NCI-H146 (cell line): ENCODE results near the gene TMEM203.

Source experiments
- DNase-seq: peaks from one replicate; lab custom pipeline; 2025; lab: John Stamatoyannopoulos, UW

TMEM203 gene

DNA sequence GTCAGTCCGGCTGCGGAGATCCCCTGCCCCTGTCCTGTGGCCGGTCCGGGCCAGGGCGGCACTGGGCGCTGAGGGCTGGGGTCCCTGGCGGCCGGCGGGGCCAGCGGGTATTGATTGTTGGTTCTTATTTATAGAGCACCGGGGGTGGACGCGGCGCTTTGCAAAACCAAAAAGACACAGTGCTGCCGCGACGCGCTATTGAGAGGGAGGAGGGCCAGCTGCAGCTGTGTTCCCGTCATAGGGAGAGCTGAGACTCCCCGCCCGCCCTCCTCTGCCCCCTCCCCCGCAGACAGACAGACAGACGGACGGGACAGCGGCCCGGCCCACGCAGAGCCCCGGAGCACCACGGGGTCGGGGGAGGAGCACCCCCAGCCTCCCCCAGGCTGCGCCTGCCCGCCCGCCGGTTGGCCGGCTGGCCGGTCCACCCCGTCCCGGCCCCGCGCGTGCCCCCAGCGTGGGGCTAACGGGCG lies 38.1 kb downstream of the TMEM203 start:
- DNase-seq: peak; percentile 29

DNA sequence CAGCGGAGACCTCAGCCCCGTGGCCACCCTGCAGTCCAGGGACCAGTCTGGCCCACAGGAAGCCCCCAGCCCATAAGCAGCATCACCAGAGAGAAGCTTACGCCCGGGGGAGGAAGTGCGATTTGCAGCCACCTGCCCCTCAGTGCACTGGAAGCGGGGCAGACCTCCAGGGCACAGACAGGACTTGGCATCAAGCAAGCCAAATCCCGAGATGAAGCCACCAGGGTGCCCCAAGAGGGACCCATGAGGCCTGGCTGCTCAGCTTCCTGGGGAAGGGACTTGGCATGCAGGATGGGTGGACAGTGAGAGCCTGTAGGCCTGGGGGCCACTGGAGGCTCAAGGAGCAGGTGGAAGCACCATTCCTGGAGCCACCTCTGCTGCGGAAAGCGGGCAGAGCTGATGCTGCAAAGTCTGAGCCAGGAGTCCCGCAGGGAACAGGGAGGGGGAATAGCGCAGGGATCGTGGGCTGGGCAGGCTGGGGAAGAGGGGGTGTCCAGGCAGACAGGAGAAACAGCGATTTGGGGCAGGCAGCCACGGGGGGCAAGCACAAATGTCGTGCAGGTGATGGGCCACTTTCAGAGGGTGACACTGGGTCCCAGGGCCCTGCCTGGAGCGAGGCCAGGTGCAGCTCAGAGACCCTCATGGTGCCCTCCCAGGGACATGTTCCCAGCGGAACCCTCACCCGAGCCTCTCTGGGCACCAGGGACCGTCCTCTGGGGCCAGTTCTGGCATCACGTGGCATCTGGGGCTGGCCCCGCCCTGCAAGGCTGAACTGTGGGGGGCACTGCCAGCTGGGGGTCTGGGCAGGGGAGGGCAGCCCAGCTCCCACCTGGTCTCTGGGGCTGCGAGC lies 38.8 kb downstream of the TMEM203 start:
- no peak for DNase-seq

DNA sequence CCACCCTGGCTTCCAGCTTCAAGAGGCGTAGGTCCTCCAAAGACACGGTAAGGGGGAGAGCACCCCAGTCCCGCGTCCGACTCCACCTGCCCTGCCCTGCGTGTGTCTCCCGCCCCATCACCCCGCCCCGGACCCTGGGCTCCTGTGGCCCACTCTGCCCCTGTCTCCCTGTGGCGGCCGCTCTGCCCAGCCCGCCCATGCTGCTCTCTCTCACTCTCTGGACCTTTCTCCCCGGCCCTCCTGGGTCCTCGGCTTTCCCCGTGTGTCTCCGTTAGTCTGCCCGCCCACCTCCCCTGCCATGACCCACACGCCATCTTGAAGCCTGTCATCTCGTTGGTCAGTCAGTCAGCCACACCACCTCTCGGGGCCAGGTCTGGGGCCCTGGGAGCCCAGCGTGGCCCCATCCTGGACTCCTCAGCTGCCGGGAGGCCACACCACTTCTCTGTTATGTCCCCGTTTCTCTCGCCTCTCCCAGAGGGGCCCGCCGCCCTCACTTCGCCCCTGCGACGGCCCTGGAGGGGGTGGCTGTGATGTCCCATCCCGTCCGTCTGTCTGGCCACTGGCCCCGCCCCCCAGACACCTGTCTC lies 40.1 kb downstream of the TMEM203 start:
- no peak for DNase-seq

DNA sequence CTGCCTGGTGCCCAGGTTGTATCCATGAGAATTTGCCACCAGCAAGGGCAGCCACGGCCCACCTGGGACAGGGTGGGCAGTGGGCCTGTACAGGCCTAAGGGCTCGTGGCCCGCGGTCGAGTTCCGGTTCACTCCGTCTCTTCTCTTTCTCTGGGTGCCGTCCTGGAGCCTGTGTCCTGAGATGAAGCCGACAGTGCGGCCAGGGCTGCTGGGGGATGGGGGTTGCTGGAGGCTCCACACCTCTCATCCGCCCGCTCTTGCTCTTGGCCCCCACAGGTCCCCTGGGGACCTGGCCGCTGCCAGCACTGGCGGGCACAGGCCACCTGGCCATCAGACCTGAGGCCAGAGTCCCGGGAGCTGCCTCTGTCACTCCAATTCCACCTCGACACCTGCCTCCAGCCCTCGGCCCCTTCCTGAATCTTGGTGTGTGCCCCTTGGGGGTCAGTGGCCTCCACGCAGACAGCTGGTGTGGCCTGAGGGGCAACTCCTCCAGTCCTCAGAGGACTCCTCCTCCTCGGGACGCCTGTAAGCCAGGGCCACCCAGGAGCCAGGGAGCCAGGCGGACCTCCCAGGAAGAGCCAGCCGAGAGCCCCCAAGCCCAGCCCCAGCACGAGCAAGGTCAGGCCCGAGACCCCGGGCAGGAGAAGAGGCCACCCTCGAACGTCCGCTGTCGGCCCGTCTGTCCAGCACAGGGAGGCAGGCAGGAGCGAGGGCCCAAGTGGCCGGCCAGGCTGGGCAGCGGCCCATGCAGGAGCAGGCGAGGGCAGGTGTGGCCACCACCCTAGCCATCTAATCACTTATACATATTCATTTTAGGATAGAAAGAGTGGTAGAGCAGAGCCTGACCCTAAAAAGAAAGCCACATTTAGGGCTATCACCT lies 40.8 kb downstream of the TMEM203 start:
- no peak for DNase-seq

DNA sequence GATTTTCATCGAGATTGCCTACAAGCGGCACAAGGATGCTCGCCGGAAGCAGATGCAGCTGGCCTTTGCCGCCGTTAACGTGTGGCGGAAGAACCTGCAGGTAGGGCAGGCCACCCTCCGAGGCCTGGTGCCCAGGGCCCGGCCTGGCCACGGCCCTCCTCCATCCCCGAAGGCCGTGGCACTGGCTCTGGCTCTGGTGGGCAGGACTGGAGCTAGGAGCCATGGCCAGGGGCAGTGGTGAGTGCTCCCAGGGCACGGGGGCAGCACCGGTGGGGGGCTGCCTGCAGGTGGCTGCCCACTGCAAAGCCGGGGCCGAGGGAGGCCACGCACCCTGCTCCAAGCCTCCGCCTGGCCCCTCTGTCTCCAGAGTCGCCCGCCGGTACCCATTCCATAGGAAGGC lies 41.6 kb downstream of the TMEM203 start:
- DNase-seq: no peak

DNA sequence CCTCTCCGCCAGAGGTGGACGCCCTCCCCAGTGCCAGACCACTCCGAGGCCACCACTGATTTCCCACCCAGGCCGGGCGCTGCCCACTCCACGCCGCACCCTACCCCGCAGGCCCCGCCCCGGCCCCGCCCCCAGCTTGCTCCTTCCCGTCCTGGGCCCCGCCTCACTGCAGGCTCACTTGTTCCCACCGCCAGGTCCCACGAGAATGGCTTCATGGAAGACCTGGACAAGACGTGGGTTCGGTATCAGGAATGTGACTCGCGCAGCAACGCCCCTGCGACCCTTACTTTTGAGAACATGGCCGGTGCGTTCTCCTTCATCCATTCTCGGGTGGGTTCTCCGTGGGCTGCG lies 42.1 kb downstream of the TMEM203 start:
- no peak for DNase-seq

DNA sequence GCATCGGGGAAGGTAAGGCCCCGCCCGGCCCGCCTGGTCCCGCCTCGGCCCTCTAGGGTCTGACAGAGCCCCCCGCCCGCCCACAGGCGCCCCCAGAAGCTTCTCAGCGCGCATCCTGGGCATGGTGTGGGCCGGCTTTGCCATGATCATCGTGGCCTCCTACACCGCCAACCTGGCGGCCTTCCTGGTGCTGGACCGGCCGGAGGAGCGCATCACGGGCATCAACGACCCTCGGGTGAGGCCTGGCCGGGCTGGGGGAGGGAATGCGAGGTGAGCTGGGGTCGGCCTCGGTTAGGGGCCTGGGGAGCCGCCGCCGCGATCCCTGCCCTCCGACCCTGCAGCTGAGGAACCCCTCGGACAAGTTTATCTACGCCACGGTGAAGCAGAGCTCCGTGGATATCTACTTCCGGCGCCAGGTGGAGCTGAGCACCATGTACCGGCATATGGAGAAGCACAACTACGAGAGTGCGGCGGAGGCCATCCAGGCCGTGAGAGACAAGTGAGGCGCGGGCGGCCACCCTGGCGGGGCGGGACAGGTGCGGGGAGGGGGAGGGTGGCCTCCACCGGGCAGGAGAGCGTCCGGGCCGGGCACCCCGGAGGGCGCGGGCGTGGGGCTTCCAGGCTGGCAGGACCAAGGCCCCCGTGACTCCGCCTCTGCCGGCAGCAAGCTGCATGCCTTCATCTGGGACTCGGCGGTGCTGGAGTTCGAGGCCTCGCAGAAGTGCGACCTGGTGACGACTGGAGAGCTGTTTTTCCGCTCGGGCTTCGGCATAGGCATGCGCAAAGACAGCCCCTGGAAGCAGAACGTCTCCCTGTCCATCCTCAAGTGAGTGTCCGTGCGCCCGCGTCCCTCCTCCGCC lies 42.7 kb downstream of the TMEM203 start:
- DNase-seq: peak; percentile 15

DNA sequence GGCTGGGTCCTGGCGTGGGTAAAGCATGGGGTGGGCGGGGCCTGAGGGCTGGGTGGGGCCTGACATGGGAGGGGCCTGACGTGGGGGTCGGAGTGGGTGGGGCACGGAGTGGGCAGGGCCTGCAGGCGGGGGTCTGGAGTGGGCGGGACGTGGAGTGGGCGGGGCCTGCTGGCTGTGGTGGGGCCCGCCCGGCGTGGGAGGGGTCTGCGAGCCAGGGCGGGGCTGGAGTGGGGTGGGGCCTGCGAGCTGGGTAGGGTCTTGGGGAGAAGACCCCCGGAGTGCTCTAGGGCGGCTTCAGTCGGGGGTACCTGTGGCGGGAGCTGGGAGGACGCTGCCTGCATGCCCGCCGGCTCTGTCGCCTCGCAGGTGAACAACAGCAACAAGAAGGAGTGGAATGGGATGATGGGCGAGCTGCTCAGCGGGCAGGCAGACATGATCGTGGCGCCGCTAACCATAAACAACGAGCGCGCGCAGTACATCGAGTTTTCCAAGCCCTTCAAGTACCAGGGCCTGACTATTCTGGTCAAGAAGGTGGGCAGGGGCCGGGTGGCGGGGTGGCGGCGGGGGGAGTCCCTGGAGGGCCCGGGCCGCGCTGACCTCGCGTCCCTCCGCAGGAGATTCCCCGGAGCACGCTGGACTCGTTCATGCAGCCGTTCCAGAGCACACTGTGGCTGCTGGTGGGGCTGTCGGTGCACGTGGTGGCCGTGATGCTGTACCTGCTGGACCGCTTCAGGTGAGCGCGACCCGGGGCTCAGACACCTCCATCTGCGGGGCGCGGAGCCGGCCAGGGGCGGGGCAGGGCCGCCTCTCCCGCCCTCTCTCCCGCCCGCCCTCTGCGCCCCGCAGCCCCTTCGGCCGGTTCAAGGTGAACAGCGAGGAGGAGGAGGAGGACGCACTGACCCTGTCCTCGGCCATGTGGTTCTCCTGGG lies 43.6 kb downstream of the TMEM203 start:
- DNase-seq: peak; percentile 79

DNA sequence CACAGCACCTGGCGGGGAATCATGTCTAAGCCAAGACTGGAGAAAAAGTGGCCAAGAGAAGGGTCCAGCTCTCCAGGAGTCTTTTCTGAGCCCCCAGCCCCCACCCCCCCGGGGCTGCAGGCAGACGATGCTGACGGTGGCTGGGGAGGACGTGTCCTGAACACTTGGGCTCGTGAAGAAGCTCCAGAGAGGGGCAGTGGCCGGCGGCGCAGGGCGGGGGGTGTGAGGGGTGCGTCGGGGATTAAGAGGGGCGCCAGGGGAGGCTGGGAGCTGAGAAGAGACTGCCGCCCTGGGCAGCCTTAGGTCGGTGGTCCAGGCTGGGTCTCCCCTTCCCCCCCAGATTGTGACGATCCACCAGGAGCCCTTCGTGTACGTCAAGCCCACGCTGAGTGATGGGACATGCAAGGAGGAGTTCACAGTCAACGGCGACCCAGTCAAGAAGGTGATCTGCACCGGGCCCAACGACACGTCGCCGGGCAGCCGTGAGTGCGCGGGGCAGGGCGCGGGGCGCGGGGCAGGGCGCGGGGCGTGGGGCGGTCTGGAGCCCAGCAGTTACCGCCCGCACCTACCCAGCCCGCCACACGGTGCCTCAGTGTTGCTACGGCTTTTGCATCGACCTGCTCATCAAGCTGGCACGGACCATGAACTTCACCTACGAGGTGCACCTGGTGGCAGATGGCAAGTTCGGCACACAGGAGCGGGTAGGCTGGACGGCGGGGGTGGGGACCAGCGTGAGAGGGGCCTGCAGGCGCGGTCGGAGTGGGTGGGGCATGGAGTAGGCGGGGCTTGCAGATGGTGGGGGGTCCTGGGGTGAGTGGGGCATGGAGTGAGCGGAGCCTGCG lies 44.5 kb downstream of the TMEM203 start:
- peak; percentile 79 for DNase-seq

DNA sequence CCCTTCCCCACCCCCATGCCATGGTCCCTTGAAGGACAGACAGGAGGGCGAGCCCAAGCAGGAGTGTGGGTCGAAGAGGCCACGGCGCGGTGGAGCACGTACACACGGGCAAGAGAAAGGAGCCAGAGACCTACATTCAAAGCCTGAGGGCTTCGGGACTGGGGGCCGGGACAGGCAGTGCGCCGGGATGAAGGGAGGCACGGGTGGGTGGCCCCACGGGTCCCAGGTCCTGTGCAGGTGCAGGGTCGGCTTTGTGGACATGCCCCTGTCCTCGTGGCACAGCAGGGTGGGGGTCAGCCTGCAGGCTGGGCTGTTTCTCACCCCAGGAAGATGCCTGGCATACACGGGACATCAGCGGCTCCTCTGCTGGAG lies 45.4 kb downstream of the TMEM203 start:
- no peak for DNase-seq

DNA sequence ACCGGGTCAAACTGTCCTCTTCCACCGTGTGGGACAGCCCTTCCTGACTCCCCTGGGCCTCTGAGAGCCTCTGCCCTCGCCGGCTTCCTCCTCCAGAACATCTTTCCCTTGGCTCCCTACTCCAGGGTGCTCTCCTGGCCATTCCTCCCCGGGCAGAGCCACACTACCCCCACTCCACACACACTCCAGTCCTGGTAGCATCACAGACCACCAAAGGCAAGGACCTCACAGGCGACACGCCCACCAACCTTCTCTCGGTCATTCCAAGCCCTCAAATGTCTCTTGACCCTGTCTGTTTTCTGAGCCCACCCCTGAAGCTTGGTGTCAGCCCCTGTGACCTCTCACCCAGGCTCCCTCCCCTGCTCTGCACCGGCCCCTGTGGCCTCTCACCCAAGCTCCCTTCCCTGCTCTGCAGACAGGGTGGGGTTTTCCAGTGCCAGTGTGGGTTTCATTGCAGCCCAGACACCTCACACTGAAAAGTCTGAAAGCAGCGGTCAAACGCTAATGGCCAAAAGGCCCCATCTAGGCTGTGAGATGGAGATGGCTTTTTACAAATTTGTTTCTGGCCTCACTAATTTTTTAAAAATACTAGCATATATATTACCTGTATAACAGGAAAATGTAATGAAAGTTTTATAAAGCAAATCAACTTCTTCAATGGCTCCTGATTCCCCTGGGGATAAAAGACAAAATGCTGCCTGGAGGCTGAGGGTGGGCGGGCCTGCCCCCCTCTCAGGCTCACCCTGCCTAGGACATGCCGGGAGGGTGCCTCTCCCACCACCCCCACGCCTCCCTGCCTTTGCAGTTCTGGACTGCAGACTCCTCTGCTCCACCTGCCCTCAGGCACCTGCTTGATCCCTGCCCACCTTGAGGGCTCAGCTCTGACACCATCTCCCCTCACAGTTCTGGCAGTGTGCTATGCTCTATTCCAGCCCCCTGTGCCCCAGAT lies 46.1 kb downstream of the TMEM203 start:
- no peak for DNase-seq

DNA sequence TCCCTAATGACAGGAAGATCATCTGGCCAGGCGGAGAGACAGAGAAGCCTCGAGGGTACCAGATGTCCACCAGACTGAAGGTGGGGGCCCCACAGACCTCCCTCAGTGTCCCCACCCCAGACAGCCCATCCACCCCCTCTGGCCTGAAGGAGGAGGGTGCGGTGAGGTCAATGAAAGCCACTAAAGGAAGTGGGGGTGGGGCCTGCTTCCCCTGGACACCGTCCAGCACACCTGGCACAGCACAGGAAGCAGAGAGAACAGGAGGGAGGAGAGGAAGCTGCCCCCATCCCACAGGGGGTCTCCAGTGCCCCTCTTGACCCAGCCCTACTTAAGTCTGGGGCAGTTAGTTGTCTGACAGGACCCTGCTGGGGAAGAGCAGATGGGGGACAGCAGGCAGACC lies 46.8 kb downstream of the TMEM203 start:
- DNase-seq: no peak

DNA sequence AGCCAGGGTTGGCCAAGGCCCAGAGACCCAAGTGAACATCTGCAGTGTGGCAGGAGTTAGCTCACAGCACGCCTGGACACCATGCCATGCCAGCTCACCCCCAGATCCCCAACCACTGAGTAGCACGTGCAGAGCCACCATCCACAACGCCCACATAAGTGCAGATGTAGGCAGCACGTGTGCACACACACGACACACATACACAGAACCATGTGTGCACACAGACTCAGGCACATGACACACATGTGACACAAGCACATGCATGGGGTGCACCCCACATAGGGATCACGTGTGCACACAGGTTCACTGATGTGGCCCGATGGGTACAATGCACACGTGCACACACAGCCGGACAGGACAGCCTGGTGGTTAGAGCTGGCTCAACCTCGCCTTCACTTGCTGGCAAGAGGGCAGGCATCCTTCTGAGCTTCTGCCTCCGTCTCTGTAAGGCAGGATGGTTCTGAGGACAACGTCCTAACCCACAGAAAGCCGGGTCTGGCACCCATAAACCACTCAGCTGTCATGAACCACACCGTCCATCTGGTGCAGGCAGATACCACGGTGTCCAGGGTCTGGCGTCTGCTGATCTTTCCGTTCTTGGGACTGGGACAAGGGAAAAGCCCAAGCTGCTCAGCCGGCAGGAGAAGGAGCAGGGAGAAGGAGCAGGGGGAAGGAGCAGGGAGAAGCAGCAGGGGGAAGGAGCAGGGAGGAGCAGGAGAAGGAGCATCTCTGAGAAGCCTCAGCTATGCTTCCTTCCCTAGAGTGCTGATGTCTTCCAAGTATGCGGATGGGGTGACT lies 47.6 kb downstream of the TMEM203 start:
- DNase-seq: no peak

DNA sequence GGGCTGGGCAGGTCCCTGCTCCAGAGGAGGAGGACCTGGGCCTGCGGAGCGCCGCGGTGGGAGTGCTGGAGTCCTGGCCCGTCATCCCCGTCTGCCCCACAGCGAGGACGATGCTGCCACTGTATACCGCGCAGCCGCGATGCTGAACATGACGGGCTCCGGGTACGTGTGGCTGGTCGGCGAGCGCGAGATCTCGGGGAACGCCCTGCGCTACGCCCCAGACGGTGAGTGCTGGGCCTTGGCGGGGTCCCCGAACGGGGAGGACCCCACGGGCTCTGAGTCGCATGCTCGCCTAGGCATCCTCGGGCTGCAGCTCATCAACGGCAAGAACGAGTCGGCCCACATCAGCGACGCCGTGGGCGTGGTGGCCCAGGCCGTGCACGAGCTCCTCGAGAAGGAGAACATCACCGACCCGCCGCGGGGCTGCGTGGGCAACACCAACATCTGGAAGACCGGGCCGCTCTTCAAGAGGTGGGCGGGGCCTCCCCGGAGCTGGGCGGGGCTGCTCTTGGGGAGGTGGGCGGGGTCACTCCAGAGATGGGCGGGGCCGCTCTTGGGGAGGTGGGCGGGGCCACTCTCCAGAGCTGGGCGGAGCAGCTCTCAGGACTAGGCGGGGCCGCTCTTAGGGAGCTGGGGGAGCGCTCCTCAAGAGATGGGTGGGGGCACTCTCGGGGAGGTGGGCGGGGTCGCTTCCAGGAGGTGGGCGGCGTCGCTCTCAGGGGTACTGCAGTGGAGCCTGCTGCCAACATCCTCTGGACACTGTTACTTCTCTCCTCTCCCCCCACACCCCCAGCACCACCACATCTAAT lies 48.7 kb downstream of the TMEM203 start:
- no peak for DNase-seq
